HG03135 (cell line): ENCODE results near the gene RBM12.
"Not testable (repeated sequence)": the region's sequence is repeated elsewhere in the genome, so short reads cannot be mapped to it uniquely, and the experiment has no call there.

Experiments used
- ATAC-seq: cut with Tn5 transposase; IDR thresholded peaks from one replicate; pipeline ENCODE4 v1.9.1; 2021; ENCODE audit warnings: mild to moderate bottlenecking, moderate library complexity; ENCODE audit not compliant: unreplicated experiment

The RBM12 gene

GRCh38 chr20:35664466-35665206 is at the start of gene RBM12, which contains the start of gene CPNE1:
TSS of gene RBM12 (minus strand) at chr20:35664900. CDS start at chr20:35655322, 9,578 bp downstream.
TSS of gene CPNE1 (minus strand) at chr20:35664900. CDS start at chr20:35632923, 31,977 bp downstream.
- peak; percentile 71 for ATAC-seq

- no peak for ATAC-seq
These were observed 49.4 kb upstream of the RBM12 start for GRCh38 chr20:35714127-35714526.

- not testable (repeated sequence) for ATAC-seq
These were observed 48.4 kb upstream of the RBM12 start for GRCh38 chr20:35713120-35713519.

GRCh38 chr20:35711588-35712209 is 47.0 kb upstream of the RBM12 start:
- ATAC-seq: no peak

- no peak for ATAC-seq
These were observed 46.3 kb upstream of the RBM12 start for GRCh38 chr20:35710884-35711587.

- ATAC-seq: no peak
These were observed 45.3 kb upstream of the RBM12 start for GRCh38 chr20:35710039-35710438.

GRCh38 chr20:35709259-35709658 is 44.6 kb upstream of the RBM12 start:
- no peak for ATAC-seq

GRCh38 chr20:35708502-35708901 is 43.8 kb upstream of the RBM12 start:
- no peak for ATAC-seq

- not testable (repeated sequence) for ATAC-seq
These were observed 42.2 kb upstream of the RBM12 start for GRCh38 chr20:35706591-35707529.

GRCh38 chr20:35705894-35706293 is 41.2 kb upstream of the RBM12 start:
- ATAC-seq: not testable (repeated sequence)

- no peak for ATAC-seq
These were observed 40.0 kb upstream of the RBM12 start for GRCh38 chr20:35704514-35705261.

GRCh38 chr20:35702824-35703695 is 38.4 kb upstream of the RBM12 start:
- ATAC-seq: no peak

- ATAC-seq: no peak
These were observed 37.5 kb upstream of the RBM12 start for GRCh38 chr20:35702051-35702823.

GRCh38 chr20:35700625-35701148 is 36.0 kb upstream of the RBM12 start:
- no peak for ATAC-seq

GRCh38 chr20:35699957-35700624 is 35.4 kb upstream of the RBM12 start:
- ATAC-seq: no peak

- peak; percentile 78 for ATAC-seq
These were observed 34.6 kb upstream of the RBM12 start, which contains the start of the genes NFS1 and ROMO1 for GRCh38 chr20:35699127-35699956. TSS of gene NFS1 (minus strand) at chr20:35699352. CDS start at chr20:35699288, 64 bp downstream. TSS of gene ROMO1 (plus strand) at chr20:35699405. CDS start at chr20:35699633, 228 bp downstream.
